Measurements from ENCODE around the gene SEC22B. TPM values are rescaled to one million over a fixed set of nuclear protein-coding genes. Genes with fewer than 3 reads are reported as not detected.
"Not testable (repeated sequence)": the region's sequence is repeated elsewhere in the genome, so short reads cannot be mapped to it uniquely, and the experiment has no call there.

SEC22B gene
- total and polyA plus RNA-seq, 2 of the 13 experiments (the other 11 are each of a cell fraction or from before 2014, with no cell fraction given) = 14.2 to 29.1 TPM

DNA sequence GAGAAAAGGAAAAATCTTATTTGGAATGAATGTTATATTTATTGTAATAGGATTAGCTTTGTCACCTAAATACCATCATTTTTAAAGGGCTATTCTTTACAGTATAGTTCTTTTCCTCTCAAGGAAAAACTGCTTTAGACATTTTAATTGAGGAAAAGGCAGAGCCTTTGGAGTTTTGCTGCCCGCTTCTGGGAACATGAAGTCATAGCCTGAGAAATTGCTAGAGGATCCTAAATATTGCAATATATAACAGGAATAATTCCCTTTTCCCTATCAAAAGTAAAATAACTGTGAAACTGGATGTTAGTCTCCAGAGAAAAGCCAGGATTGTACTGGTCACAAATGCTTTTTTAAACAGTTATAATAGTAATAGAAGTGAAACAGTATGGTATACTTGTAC is 30.5 kb downstream of the SEC22B start:
- peak; percentile 56 for FAIRE-seq
- 0% methylated on average over 1 of the region's 1 CpG for WGBS (ENCODE audit: low lambda C conversion rate)

DNA sequence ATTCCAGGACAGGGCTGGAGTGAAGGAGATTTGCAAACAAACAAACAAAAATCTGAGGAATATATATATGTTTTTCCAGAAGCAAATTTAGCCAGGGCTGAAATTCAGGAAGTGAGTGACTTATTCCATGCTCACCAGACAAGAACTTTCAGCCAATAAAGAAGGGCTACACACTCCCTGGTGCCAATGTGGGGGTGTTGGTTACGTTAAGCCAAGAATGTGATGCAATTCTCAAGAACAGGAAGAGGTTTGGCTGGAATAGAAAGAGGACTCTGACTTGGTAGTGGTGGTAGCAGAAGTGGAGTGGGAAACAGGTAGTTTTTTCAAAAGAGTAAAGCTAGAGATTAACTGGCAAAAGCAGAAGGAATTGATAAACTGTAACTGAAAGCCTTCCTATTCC is 31.7 kb downstream of the SEC22B start:
- POLR2A ChIA-PET; BruUV-seq (replicated peaks): not testable (repeated sequence)

More for the DNA sequence above, 30.5 kb downstream of the SEC22B start:
- ATAC-seq; H3K9ac ChIP-seq (ENCODE audit: insufficient read depth, low read depth, low read length); in situ Hi-C loops (cut with HindIII; ENCODE audit: extremely low pct_ligation_motif_present, low pct_unique_long_range_greater_than_20kb); H3K9me3 ChIP-seq (ENCODE audit: low read length); H3K27ac ChIP-seq (ENCODE audit: extremely low read length, insufficient read depth, low read length); H3K4me3 ChIP-seq (replicated peaks in 1 of 3; ENCODE audit: insufficient read depth in 1 of 3, low read depth in 2 of 3, low read length in 3 of 3); CTCF ChIA-PET (ENCODE audit: low intra/inter-chr PET ratio, low total read pairs); DNase-seq (ENCODE audit: low spot score); H3K36me3 ChIP-seq (replicated peaks in 1 of 2; ENCODE audit: control insufficient read depth in 1 of 2, insufficient read depth in 2 of 2, low read length in 2 of 2); BruUV-seq (replicated peaks); H3K4me1 ChIP-seq (ENCODE audit: insufficient read depth, low read length); H3K4me2 ChIP-seq (ENCODE audit: low read depth, low read length); POLR2A ChIA-PET; H4K20me1 ChIP-seq (ENCODE audit: insufficient read depth, low read length); H3K79me2 ChIP-seq (ENCODE audit: insufficient read depth, low read length); H3K27me3 ChIP-seq (ENCODE audit: control insufficient read depth in 1 of 2, insufficient read depth in 2 of 2, low read length in 2 of 2); H2AFZ ChIP-seq (ENCODE audit: low read length): not testable (repeated sequence)
- intact Hi-C loops (cut with micrococcal nuclease; ENCODE audit: unreplicated experiment) = loop anchor here (10.0 kb wide), 1 partner anchor 271 kb away; no protein-coding TSS in a partner anchor
- peak; percentile 41 for TF ChIP-seq STAG1 (CRISPR knock-in tag; IDR thresholded peaks at IDR 0.05)

DNA sequence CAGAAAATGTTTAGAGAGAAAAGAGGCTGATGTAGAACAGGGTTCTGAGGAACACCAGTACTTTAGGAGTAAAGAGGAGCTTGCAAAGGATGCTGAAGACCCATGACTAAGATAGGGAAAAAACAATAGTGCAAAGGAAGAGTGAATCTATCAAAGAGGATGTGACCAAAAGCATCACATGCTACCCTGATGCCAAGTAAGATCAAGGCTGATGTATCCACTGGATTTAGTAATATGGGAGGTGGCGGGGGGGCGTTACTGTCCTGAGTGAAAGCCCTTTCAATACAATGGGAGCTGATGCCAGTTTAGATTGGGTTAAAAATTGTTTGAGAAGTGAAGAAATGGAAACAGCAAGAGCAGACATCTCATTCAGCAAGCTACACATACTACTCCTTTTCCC is 32.2 kb downstream of the SEC22B start:
- FAIRE-seq; H3K4me1 ChIP-seq (ENCODE audit: insufficient read depth, low read length); H4K20me1 ChIP-seq (ENCODE audit: insufficient read depth, low read length); H3K36me3 ChIP-seq (replicated peaks in 1 of 2; ENCODE audit: control insufficient read depth in 1 of 2, insufficient read depth in 2 of 2, low read length in 2 of 2); in situ Hi-C loops (cut with HindIII; ENCODE audit: extremely low pct_ligation_motif_present, low pct_unique_long_range_greater_than_20kb); H3K27ac ChIP-seq (ENCODE audit: extremely low read length, insufficient read depth, low read length); H3K79me2 ChIP-seq (ENCODE audit: insufficient read depth, low read length); H2AFZ ChIP-seq (ENCODE audit: low read length); CTCF ChIA-PET (ENCODE audit: low intra/inter-chr PET ratio, low total read pairs); H3K27me3 ChIP-seq (ENCODE audit: control insufficient read depth in 1 of 2, insufficient read depth in 2 of 2, low read length in 2 of 2); DNase-seq (ENCODE audit: low spot score); ATAC-seq; H3K4me2 ChIP-seq (ENCODE audit: low read depth, low read length); POLR2A ChIA-PET; BruUV-seq (replicated peaks); H3K9ac ChIP-seq (ENCODE audit: insufficient read depth, low read depth, low read length); H3K4me3 ChIP-seq (replicated peaks in 1 of 3; ENCODE audit: insufficient read depth in 1 of 3, low read depth in 2 of 3, low read length in 3 of 3); H3K9me3 ChIP-seq (ENCODE audit: low read length): not testable (repeated sequence)
- intact Hi-C loops (cut with micrococcal nuclease; ENCODE audit: unreplicated experiment) = loop anchor here (10.0 kb wide), 1 partner anchor 269 kb away; no protein-coding TSS in a partner anchor
- WGBS (ENCODE audit: low lambda C conversion rate) = 59% methylated on average over 2 of the region's 2 CpGs

More for the DNA sequence above, 31.7 kb downstream of the SEC22B start:
- H4K20me1 ChIP-seq (ENCODE audit: insufficient read depth, low read length); H3K27me3 ChIP-seq (ENCODE audit: control insufficient read depth in 1 of 2, insufficient read depth in 2 of 2, low read length in 2 of 2); H3K79me2 ChIP-seq (ENCODE audit: insufficient read depth, low read length); in situ Hi-C loops (cut with HindIII; ENCODE audit: extremely low pct_ligation_motif_present, low pct_unique_long_range_greater_than_20kb); H2AFZ ChIP-seq (ENCODE audit: low read length); H3K36me3 ChIP-seq (replicated peaks in 1 of 2; ENCODE audit: control insufficient read depth in 1 of 2, insufficient read depth in 2 of 2, low read length in 2 of 2); FAIRE-seq; H3K9me3 ChIP-seq (ENCODE audit: low read length); ATAC-seq; H3K27ac ChIP-seq (ENCODE audit: extremely low read length, insufficient read depth, low read length); CTCF ChIA-PET (ENCODE audit: low intra/inter-chr PET ratio, low total read pairs); H3K4me3 ChIP-seq (replicated peaks in 1 of 3; ENCODE audit: insufficient read depth in 1 of 3, low read depth in 2 of 3, low read length in 3 of 3); H3K4me2 ChIP-seq (ENCODE audit: low read depth, low read length); H3K4me1 ChIP-seq (ENCODE audit: insufficient read depth, low read length); H3K9ac ChIP-seq (ENCODE audit: insufficient read depth, low read depth, low read length); DNase-seq (ENCODE audit: low spot score): not testable (repeated sequence)
- WGBS (ENCODE audit: low lambda C conversion rate) = no CpG with 5 or more reads among the region's 1 CpG
- intact Hi-C loops (cut with micrococcal nuclease; ENCODE audit: unreplicated experiment) = loop anchor here (10.0 kb wide), 1 partner anchor 270 kb away; no protein-coding TSS in a partner anchor

DNA sequence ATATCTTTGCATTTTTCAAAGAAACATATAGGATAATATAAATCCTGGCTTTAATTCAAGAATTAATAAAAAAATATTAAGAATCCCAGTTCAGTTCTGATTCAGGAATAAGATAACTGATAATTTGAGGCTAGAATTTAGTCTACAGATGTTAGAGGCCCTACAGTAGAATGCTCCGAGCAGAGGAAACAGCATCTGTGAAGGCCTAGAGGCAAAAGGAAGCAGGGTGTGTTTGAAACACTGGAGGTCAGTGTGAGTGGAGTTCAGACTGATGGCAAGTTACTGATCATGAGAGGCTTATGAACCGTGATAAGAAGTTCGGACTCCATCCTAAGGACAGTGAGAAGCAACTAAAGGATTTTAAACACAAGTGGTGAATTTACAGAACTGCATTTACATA is 33.0 kb downstream of the SEC22B start:
- WGBS (ENCODE audit: low lambda C conversion rate) = 10% methylated on average over 3 of the region's 3 CpGs
- H2AFZ ChIP-seq (ENCODE audit: low read length); FAIRE-seq; H3K9ac ChIP-seq (ENCODE audit: insufficient read depth, low read depth, low read length); BruUV-seq (replicated peaks); H3K4me1 ChIP-seq (ENCODE audit: insufficient read depth, low read length); ATAC-seq; H3K9me3 ChIP-seq (ENCODE audit: low read length); H3K27me3 ChIP-seq (ENCODE audit: control insufficient read depth in 1 of 2, insufficient read depth in 2 of 2, low read length in 2 of 2); H3K4me2 ChIP-seq (ENCODE audit: low read depth, low read length); H3K79me2 ChIP-seq (ENCODE audit: insufficient read depth, low read length); CTCF ChIA-PET (ENCODE audit: low intra/inter-chr PET ratio, low total read pairs); H4K20me1 ChIP-seq (ENCODE audit: insufficient read depth, low read length); POLR2A ChIA-PET; H3K27ac ChIP-seq (ENCODE audit: extremely low read length, insufficient read depth, low read length); in situ Hi-C loops (cut with HindIII; ENCODE audit: extremely low pct_ligation_motif_present, low pct_unique_long_range_greater_than_20kb); H3K36me3 ChIP-seq (replicated peaks in 1 of 2; ENCODE audit: control insufficient read depth in 1 of 2, insufficient read depth in 2 of 2, low read length in 2 of 2); DNase-seq (ENCODE audit: low spot score); H3K4me3 ChIP-seq (replicated peaks in 1 of 3; ENCODE audit: insufficient read depth in 1 of 3, low read depth in 2 of 3, low read length in 3 of 3): not testable (repeated sequence)
- intact Hi-C loops (cut with micrococcal nuclease; ENCODE audit: unreplicated experiment) = loop anchor here (10.0 kb wide), 1 partner anchor 269 kb away; no protein-coding TSS in a partner anchor
